ENCODE measurements around the gene VMAC.
"Not testable (repeated sequence)": the region's sequence is repeated elsewhere in the genome, so short reads cannot be mapped to it uniquely, and the experiment has no call there.

The VMAC gene, protein sequence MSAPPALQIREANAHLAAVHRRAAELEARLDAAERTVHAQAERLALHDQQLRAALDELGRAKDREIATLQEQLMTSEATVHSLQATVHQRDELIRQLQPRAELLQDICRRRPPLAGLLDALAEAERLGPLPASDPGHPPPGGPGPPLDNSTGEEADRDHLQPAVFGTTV

DNA sequence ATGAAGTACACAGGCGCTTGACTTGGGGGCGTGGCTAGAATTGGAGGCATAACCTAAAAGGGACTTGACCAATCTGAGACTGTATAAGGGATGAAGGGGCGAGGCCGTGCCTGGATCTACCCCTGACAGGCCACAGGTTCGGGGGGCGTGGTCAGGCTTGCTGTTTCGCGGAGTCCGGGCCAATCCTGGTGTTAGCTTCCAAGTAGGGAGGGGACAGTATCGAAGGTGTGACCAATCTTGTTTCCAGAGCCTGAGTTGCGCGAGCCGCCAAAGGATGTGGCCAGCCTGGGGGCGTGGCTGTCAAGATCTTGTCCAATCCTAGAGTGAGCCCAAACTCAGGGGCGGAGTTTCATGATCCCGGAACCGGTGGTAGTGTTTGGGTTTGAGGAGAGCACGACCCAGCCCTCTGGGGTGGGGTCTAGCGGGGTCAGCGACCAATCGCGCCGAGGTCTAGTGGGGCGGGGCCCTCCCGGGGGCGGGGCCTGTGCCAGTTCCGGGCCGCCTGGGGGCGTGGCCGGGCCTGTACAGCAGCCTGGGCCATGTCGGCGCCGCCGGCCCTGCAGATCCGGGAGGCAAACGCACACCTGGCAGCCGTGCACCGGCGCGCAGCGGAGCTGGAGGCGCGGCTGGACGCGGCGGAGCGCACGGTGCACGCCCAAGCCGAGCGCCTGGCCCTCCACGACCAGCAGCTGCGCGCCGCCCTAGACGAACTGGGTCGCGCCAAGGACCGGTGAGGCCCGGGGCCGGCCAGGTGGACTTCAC, at the start of gene VMAC:
Gene VMAC (plus strand): TSS at position 521 of the 762 bp plus-strand sequence. CDS start 19 bp downstream, at position 540.
- DNase-seq, result peak; percentile 100
- peaks cover 35% of the 10 kb centered on the region for H3K4me1 Mint-ChIP-seq
- H3K36me3 Mint-ChIP-seq, result peaks cover 17% of the 10 kb centered on the region
- CTCF ChIA-PET, result interaction anchor here (0.9 to 4.3 kb wide), 4 partner anchors 64 to 118 kb away, joined by 3 to 22 read pairs (median 8); partner anchors contain the start of gene NRTN
- no peaks in the 10 kb centered on the region for H3K27me3 Mint-ChIP-seq
- H3K27ac Mint-ChIP-seq, result peak within 1 kb of the TSS; percentile 100
- H3K9me3 Mint-ChIP-seq, result no peaks in the 10 kb centered on the region
- peak within 1 kb of the TSS; percentile 91 for H3K4me3 Mint-ChIP-seq

DNA sequence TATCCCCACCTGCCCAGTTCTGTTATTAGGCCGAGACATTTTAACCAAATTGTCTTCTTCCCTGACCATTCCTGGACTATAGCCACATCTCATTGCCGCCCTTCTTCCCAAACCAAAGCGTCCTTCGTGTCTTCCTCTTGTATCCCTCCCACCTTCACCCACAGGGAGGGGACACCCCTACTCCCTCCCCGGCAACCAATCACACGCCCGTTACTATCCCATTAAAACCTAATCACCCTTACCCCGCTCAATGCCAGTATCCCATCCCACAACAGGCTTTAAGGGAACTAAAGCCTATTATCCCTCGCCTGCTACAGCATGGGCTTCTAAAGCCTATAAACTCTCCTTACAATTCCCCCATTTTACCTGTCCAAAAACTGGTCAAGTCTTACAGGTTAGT, 49.5 kb upstream of the VMAC start:
- CTCF ChIA-PET, H3K27ac Mint-ChIP-seq, H3K9me3 Mint-ChIP-seq, DNase-seq, H3K4me1 Mint-ChIP-seq, H3K4me3 Mint-ChIP-seq, H3K36me3 Mint-ChIP-seq: not testable (repeated sequence)
- H3K27me3 Mint-ChIP-seq, result peaks cover 11% of the 10 kb centered on the region

DNA sequence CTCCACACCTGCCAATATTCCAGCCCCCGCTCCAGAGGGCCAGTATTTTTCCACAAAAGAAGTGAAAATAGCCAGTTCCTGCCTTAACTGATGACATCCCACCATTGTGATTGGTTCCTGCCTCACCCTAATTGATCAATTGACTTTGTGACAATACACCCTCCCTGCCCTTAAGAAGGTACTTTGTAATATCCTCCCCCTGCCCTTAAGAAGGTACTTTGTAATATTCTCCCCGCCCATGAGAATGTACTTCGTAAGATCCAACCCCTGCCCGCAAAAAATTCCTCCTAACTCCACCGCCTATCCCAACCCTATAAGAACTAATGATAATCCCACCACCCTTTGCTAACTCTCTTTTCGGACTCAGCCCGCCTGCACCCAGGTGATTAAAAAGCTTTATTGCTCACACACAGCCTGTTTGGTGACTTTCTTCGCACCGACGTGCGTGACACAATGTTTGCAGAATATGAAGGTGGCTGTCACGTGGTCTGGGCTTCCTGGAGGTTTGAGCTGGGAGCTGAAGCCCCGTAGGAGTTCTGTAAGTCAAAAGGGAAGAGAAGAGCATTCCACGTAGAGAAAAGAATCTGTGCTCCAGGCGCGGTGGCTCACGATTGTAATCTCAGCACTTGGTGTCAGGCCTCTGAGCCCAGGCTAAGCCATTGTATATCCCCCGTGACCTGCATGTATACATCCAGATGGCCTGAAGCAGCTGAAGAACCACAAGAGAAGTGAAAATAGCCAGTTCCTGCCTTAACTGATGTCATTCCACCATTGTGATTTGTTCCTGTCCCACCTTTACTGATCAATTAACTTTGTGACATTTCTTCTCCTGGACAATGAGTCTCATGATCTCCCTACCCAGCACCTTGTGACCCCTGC, 47.2 kb upstream of the VMAC start:
- CTCF ChIA-PET, result no interaction called here
- Mint-ChIP-seq H3K4me1 (no peaks in the 10 kb centered on the region), H3K4me3 (no peak overlapping the region), H3K27me3 (peaks cover 18% of the 10 kb centered on the region), H3K36me3 (no peaks in the 10 kb centered on the region), H3K9me3 (no peaks in the 10 kb centered on the region), H3K27ac (no peak overlapping the region)
- no peak for DNase-seq

DNA sequence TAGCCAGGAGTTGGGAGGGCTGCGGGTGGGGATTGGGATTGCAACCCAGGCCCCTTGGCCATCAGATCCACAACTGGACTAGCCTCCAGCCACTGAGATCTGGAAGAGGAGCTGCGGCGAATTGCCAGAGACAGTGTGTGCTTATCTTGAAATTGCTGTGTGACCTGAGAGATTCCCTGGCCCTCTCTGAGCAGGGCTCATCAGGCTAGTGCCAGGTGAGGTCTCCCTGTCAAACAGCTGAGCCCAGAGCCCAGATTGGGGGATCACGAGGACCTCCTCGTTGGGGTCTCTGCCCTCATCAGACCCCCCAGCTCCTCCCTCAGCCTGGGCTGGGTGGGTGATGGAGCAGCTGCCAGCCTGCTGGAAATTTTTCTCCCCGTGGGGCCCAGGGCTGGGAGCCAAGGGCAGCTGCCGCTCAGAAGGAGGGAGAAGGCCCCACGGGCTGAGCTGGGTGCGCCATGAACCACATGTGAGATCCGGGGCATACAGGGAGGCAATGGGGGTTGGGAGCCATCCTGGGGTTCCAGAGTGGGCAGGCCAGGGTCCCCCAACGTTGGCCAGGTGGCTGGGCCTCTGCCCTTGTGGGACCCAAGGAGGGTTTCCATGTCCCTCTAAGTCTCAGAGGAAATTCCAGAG, 41.5 kb upstream of the VMAC start:
- no peaks in the 10 kb centered on the region for H3K4me1 Mint-ChIP-seq
- H3K4me3 Mint-ChIP-seq, result no peak overlapping the region
- H3K36me3 Mint-ChIP-seq, result no peaks in the 10 kb centered on the region

DNA sequence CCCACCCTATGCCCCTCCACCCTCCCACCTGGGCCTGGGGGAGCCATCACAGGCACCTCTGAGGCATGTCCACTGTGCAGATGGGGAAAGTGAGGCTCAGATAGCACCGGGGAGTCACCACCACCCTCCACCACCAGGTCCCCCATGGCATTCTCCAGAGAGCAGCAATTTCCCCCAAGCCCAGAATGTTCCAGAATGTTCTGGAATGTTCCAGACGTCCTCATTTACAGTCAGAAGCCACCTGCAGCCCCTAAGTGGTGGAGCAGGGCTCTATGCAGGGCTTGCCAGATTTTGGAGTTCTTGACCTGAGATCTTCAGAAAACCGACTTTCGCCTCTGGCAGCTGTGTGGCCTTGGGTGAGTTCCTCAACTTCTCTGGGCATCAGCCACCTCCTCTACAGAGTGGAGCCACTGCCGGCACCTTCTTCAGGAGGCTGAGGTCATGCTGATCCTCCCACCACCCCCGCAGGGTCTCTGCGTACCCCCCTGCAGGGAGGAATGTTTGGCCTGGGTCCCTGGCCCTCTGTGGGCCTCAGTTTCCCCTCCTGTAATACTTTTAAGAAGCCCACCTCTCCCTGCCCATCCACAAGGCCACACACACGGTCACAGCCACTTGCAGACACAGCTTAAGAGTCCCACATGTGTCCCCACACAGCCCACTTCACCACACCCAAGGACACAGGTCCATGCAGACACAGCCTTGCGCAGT, 40.5 kb upstream of the VMAC start:
- DNase-seq, result no peak
- Mint-ChIP-seq H3K27ac (no peak overlapping the region), H3K36me3 (no peaks in the 10 kb centered on the region), H3K4me1 (no peaks in the 10 kb centered on the region), H3K4me3 (no peak overlapping the region), H3K27me3 (peaks cover 7% of the 10 kb centered on the region), H3K9me3 (no peaks in the 10 kb centered on the region)
- CTCF ChIA-PET, result no interaction called here

More for the DNA sequence above, 41.5 kb upstream of the VMAC start:
- Mint-ChIP-seq H3K27ac (no peak overlapping the region), H3K9me3 (no peaks in the 10 kb centered on the region), H3K27me3 (peaks cover 7% of the 10 kb centered on the region)
- DNase-seq, result no peak
- CTCF ChIA-PET, result interaction anchor here (0.9 kb wide), 1 partner anchor 59 kb away, joined by 3 read pairs; no protein-coding TSS in a partner anchor

DNA sequence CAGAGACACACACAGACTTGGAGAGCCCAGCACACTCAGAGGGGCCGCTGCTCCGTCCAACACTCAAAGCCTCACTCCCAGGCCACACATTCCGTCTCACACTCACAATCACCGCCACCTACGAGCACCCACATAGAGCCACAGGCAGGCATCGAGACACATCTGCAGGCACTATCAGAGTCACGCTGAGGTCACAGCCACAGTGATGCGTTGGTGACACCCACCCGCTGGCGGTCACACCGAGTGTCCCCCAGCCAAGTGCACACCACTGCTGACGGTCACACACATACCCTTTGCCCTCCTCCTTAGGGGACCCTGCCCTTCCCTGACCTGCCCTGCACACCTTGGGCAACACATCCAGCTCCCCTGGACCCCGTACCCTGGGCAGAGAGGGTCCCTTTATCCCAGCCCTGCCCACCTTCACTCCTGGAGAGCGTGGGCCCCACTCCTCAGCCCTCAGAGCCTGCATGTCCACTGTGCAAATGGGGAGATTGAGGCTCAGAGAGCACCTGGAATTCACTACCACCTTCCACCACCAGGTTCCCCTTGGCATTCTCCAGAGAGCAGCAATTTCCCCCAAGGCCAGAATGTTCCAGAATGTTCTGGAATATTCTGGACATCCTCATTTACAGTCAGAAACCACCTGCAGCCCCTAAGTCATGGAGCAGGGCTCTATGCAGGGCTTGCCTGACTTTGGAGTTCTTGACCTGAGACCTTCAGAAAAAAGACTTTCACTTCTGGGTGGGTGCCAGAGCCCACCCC, 39.8 kb upstream of the VMAC start:
- H3K4me1 Mint-ChIP-seq, result no peaks in the 10 kb centered on the region
- no peak for DNase-seq
- no peaks in the 10 kb centered on the region for H3K9me3 Mint-ChIP-seq
- peaks cover 7% of the 10 kb centered on the region for H3K27me3 Mint-ChIP-seq
- CTCF ChIA-PET, result no interaction called here
- H3K4me3 Mint-ChIP-seq, result no peak overlapping the region
- no peaks in the 10 kb centered on the region for H3K36me3 Mint-ChIP-seq
- no peak overlapping the region for H3K27ac Mint-ChIP-seq

DNA sequence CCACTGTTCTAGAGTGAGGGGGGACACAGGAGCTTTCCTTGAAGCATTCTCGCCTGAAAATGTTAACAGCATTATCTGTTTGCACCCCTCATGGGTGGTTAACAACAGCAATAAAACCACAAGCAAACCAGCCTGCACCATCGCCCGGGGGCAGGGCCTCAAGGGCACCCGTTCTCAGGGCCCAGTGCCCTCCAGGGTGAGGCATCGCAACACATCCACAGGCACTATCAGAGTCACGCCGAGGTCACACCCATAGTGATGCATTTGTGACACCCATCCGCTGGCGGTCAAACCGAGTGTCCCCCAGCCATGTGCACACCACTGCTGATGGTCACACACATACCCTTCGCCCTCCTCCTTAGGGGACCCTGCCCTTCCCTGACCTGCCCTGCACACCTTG, 38.9 kb upstream of the VMAC start:
- Mint-ChIP-seq H3K4me3 (no peak overlapping the region), H3K27ac (no peak overlapping the region), H3K9me3 (no peaks in the 10 kb centered on the region), H3K36me3 (no peaks in the 10 kb centered on the region), H3K4me1 (no peaks in the 10 kb centered on the region), H3K27me3 (peaks cover 7% of the 10 kb centered on the region)
- DNase-seq, result no peak
- CTCF ChIA-PET, result no interaction called here

DNA sequence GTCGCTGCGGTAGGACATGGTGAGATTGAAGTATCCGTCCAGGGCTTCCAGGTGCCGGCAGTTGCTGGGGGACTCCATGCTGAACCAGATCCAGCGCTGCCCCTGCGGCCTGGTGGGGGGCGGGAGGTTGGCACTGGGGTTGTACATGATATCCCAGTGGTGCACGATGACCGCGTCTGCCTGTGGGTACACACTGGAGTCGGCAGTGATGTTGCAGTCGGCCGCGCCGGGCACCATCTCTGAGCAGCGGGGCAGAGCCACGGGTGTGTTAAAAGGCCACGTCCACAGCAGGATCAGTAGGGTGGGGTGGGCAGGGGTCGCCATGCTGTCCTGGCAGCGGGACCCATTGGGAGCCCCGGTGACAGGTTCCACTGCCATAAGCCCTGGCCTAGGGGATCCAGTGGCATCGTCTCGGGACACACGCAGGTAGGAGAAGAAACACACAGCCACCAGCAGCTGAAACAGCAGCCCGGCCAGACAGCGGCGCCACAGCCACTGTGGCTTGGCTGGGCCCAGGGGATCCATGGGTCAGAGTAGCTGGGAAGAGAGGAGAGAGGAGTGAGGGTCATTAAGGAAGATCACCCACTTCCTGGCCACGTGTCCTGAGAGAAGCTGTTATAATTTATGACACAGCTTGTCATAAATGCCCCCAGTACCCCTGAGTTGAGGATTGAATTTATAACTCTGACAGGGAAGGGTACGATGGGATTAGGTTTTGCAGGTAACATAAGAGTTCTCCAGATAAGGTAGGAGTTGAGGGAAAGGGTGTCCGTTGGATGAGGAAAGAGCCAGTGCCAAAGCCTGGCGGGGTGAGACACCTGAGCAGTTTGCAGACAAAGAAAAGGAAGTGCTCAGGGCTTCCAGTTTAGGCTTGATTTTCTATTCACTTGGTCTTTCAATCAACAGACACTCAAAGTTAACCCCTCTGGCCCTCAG, 37.2 kb upstream of the VMAC start:
- no peak overlapping the region for H3K4me3 Mint-ChIP-seq
- H3K27me3 Mint-ChIP-seq, result no peaks in the 10 kb centered on the region
- CTCF ChIA-PET, result no interaction called here
- H3K36me3 Mint-ChIP-seq, result no peaks in the 10 kb centered on the region
- no peak for DNase-seq
- H3K27ac Mint-ChIP-seq, result no peak overlapping the region
- H3K9me3 Mint-ChIP-seq, result no peaks in the 10 kb centered on the region
- H3K4me1 Mint-ChIP-seq, result no peaks in the 10 kb centered on the region

DNA sequence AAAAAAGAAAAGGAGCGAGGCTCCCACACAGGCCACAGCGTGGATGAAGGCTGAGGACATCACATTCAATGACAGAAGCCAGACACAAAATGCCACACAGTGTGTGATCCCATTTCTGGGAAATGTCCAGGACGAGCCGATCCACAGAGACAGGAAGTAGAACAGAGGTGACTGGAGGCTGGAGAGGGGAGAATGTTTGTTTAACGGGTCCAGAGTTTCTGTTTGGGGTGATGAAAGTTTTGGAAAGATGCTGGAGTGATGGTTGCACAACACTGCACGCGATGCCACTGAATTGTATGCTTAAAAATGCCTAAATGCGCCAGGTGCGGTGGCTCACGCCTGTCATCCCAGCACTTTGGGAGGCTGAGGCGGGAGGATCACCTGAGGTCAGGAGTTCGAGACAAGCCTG, 33.7 kb upstream of the VMAC start:
- Mint-ChIP-seq H3K27me3 (no peaks in the 10 kb centered on the region), H3K27ac (no peak overlapping the region)
- CTCF ChIA-PET, result no interaction called here

DNA sequence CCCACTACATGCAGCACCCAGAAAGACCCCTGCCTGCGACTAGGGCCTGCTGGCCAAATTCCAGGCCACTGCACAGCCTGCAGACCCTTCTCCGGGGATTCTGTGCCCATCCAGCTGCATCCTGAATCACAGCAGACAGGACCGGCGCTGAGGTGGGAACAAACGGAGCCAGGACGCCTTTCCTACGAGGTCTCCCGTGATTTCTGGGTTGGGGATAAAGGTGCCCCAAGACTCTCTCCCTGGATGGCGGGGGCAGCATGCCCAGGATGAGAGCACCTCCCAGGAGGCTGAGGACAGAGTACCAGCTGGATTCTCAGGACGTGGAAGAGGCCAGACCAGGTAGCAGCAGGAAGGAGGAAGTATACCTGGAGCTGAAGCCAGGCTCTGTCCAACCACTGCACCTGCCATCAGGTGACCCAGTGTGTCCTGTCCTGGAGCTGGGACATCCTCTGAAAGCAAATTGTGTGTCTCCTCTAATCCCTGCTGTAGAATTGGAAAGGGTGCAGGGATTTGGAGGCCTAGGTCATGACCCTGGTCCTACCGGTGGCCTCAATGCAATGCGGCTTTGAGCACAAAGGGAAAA, 31.0 kb upstream of the VMAC start:
- Mint-ChIP-seq H3K4me3 (no peak overlapping the region), H3K4me1 (peaks cover 2% of the 10 kb centered on the region), H3K36me3 (no peaks in the 10 kb centered on the region), H3K9me3 (no peaks in the 10 kb centered on the region), H3K27ac (no peak overlapping the region), H3K27me3 (peaks cover 9% of the 10 kb centered on the region)
- CTCF ChIA-PET, result interaction anchor here (0.6 kb wide), 1 partner anchor 128 kb away, joined by 3 read pairs; no protein-coding TSS in a partner anchor
- no peak for DNase-seq

More for the DNA sequence above, 33.7 kb upstream of the VMAC start:
- Mint-ChIP-seq H3K4me3 (no peak overlapping the region), H3K4me1 (peaks cover 2% of the 10 kb centered on the region), H3K9me3 (no peaks in the 10 kb centered on the region), H3K36me3 (no peaks in the 10 kb centered on the region)
- no peak for DNase-seq

DNA sequence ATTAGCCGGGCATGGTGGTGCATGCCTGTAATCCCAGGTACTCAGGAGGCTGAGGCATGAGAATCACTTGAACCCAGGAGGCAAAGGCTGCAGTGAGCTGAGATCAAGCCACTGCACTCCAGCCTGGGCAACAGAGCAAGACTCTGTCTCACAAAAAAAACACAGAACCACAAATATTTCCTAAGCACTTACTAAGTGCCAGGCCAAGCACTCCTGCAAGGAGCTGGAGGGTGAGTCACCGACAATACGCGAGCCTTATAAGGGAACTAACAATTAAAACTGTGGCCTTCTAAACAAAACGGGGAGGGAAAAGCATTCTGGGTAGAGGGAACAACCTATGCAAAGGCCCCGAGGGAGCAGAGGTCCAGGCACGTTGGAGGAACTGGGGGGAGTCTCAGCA, 30.2 kb upstream of the VMAC start:
- peaks cover 16% of the 10 kb centered on the region for H3K27me3 Mint-ChIP-seq
- H3K9me3 Mint-ChIP-seq, DNase-seq, H3K27ac Mint-ChIP-seq, CTCF ChIA-PET, H3K4me1 Mint-ChIP-seq, H3K36me3 Mint-ChIP-seq, H3K4me3 Mint-ChIP-seq: not testable (repeated sequence)

DNA sequence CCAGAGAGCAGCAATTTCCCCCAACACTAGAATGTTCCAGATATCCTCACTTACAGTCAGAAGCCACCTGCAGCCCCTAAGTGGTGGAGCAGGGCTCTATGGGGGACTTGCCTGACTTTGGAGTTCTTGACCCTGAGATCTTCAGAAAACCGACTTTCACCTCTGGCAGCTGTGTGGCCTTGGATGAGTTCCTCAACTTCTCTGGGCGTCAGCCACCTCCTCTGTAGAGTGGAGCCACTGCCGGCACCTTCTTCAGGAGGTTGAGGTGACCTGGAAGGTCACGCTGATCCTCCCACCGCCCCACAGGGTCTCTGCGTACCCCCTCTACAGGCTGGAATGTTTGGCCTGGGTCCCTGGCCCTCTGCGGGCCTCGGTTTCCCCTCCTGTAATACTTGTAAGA, 27.2 kb upstream of the VMAC start:
- H3K27ac Mint-ChIP-seq, result no peak overlapping the region
- H3K36me3 Mint-ChIP-seq, result no peaks in the 10 kb centered on the region
- CTCF ChIA-PET, result no interaction called here
- no peak for DNase-seq
- no peaks in the 10 kb centered on the region for H3K9me3 Mint-ChIP-seq
- no peak overlapping the region for H3K4me3 Mint-ChIP-seq
- H3K27me3 Mint-ChIP-seq, result peaks cover 45% of the 10 kb centered on the region
- H3K4me1 Mint-ChIP-seq, result peaks cover 2% of the 10 kb centered on the region

Measured in activated naive CD4-positive, alpha-beta T cell treated with anti-CD3 and anti-CD28 coated beads, Interleukin-2, amount 10 ng/mL, durations not matched to agents 7 days and 5 days (primary cell).